ENCODE measurements around the gene IGF1.
"Not testable (repeated sequence)": the region's sequence is repeated elsewhere in the genome, so short reads cannot be mapped to it uniquely, and the experiment has no call there.

GRCh38 chr12:102449018-102449417, 31.3 kb downstream of the IGF1 start:
- not testable (repeated sequence) for TF ChIP-seq CREB1 (CRISPR knock-in tag; IDR thresholded peaks at IDR 0.05); CTCF (IDR thresholded peaks at IDR 0.05); SP1 (CRISPR knock-in tag; conservative IDR thresholded peaks at IDR 0.05); KAT7 (CRISPR knock-in tag; IDR thresholded peaks at IDR 0.05; ENCODE audit: borderline replicate concordance)

All from WTC11 (cell line).